Esophagus muscularis mucosa (tissue), 4 donors: Measurements from ENCODE around the gene STMN3.

Experiments
- CTCF ChIP-seq, 3 experiments: fragments of 200-600 bp in 2 of 3; fragments of 450-650 bp in 1 of 3; sonication (generic) in 2 of 3; IDR thresholded peaks; one replicate each; pipeline ENCODE4 v1.5.1; 2017 to 2019; ENCODE audit warnings: antibody characterized with exemption in 3 of 3, mild to moderate bottlenecking in 2 of 3, moderate library complexity in 1 of 3
- EP300 ChIP-seq: sonication (generic); formaldehyde crosslinking; IDR thresholded peaks from one replicate; pipeline ENCODE4 v1.6.1; 2017; ENCODE audit warnings: antibody characterized with exemption
- POLR2A ChIP-seq: fragments of 450-650 bp; IDR thresholded peaks from one replicate; pipeline ENCODE4 v1.6.1; 2017; ENCODE audit warnings: antibody characterized with exemption, moderate library complexity, mild to moderate bottlenecking, low read depth
- POLR2AphosphoS5 ChIP-seq, 2 donors: sonication (generic); formaldehyde crosslinking; IDR thresholded peaks; one replicate each; pipeline ENCODE4 v1.6.1; 2017; ENCODE audit warnings: antibody characterized with exemption in 2 of 2

- no peak for TF ChIP-seq POLR2A
- TF ChIP-seq POLR2AphosphoS5 (IDR thresholded peaks at IDR 0.05) = peak; percentile 35 to 62
- TF ChIP-seq CTCF (IDR thresholded peaks at IDR 0.05) = no peak
- TF ChIP-seq EP300 = no peak
Measured at GRCh38 chr20:63628246-63628975, 24.8 kb downstream of the STMN3 start.
